Endodermal cell (in vitro differentiated cells): ENCODE measurements around the gene ATP2B3. TPM values are rescaled to one million over a fixed set of nuclear protein-coding genes. Genes with fewer than 3 reads are reported as not detected.

Source experiments
- DNase-seq: peaks from one replicate; pipeline ENCODE4 v3.0.0-alpha.2; 2017
- H3K27ac ChIP-seq: 2 replicates; pipeline ENCODE4 v1.5.1; 2013; ENCODE audit warnings: mild to moderate bottlenecking, low read depth, low read length, moderate library complexity
- H3K27me3 ChIP-seq: 2 replicates; pipeline ENCODE4 v1.6.1; 2013; ENCODE audit warnings: mild to moderate bottlenecking, low read length, moderate library complexity; ENCODE audit not compliant: insufficient read depth, control insufficient read depth, poor library complexity, severe bottlenecking
- H3K36me3 ChIP-seq: 2 replicates; pipeline ENCODE4 v1.7.0; 2013; ENCODE audit warnings: mild to moderate bottlenecking, low read length, moderate library complexity; ENCODE audit not compliant: control insufficient read depth, insufficient read depth
- H3K4me1 ChIP-seq: one replicate; pipeline ENCODE4 v1.7.0; 2013; ENCODE audit warnings: low read length; ENCODE audit not compliant: control insufficient read depth, insufficient read depth
- H3K4me3 ChIP-seq: 2 replicates; pipeline ENCODE4 v1.5.1; 2013; ENCODE audit warnings: mild to moderate bottlenecking, low read length, moderate library complexity
- H3K9ac ChIP-seq: 2 replicates; pipeline ENCODE4 v1.6.1; 2013; ENCODE audit warnings: mild to moderate bottlenecking, low read length, moderate library complexity; ENCODE audit not compliant: poor library complexity, severe bottlenecking; ENCODE audit errors: extremely low read depth
- H3K9me3 ChIP-seq: 2 replicates; pipeline ENCODE4 v1.6.1; 2013; ENCODE audit warnings: mild to moderate bottlenecking, low read length, moderate library complexity; ENCODE audit not compliant: control insufficient read depth
- H3K27ac Mint-ChIP-seq: 2 replicates; pipeline ENCODE4 v1.8.0; 2020; ENCODE audit warnings: mixed read lengths
- H3K27me3 Mint-ChIP-seq: 2 replicates; pipeline ENCODE4 v1.8.0; 2021; ENCODE audit warnings: mild to moderate bottlenecking, mixed read lengths; ENCODE audit not compliant: insufficient read depth
- H3K36me3 Mint-ChIP-seq: 2 replicates; pipeline ENCODE4 v1.8.0; 2020; ENCODE audit warnings: low read depth, mixed read lengths
- H3K4me1 Mint-ChIP-seq: 2 replicates; pipeline ENCODE4 v1.8.0; 2020; ENCODE audit warnings: mixed read lengths
- H3K4me3 Mint-ChIP-seq: 2 replicates; pipeline ENCODE4 v1.8.0; 2020; ENCODE audit warnings: mild to moderate bottlenecking, moderate library complexity, mixed read lengths
- H3K9me3 Mint-ChIP-seq: 2 replicates; pipeline ENCODE4 v1.8.0; 2020; ENCODE audit warnings: mild to moderate bottlenecking, mixed read lengths
- WGBS, 2 experiments: methylation state at CpG; one replicate each; pipeline versions ENCODE4 v1.1.5 to v1.1.7; 2013; ENCODE audit warnings: missing lambda C conversion rate in 2 of 2, mixed read lengths in 1 of 2; ENCODE audit not compliant: insufficient coverage in 1 of 2, insufficient read length in 1 of 2; 5-methylcytosine and 5-hydroxymethylcytosine counted together
- total RNA-seq, 2 donors: library from RNA; stranded (reverse); fragmentation: NEBNext Ultra II Directional in 1 of 2; extraction: Animal tissue kit (Norgen Biotek cat#: 25700) in 1 of 2; gene quantifications; 2 replicates in 1 of 2; 3 replicates in 1 of 2; pipeline ENCODE4 v1.2.1, GENCODE V29; 2021
- TF ChIP-seq, protein P1 (sequence below): fragments of 200-600 bp; sonication (generic); conservative IDR thresholded peaks from 2 replicates; pipeline ENCODE4 v1.5.0; 2021; ENCODE audit warnings: antibody characterized with exemption, mild to moderate bottlenecking

The ATP2B3 gene
- total RNA-seq, 2 donors from 2014 or later, result not detected

DNA sequence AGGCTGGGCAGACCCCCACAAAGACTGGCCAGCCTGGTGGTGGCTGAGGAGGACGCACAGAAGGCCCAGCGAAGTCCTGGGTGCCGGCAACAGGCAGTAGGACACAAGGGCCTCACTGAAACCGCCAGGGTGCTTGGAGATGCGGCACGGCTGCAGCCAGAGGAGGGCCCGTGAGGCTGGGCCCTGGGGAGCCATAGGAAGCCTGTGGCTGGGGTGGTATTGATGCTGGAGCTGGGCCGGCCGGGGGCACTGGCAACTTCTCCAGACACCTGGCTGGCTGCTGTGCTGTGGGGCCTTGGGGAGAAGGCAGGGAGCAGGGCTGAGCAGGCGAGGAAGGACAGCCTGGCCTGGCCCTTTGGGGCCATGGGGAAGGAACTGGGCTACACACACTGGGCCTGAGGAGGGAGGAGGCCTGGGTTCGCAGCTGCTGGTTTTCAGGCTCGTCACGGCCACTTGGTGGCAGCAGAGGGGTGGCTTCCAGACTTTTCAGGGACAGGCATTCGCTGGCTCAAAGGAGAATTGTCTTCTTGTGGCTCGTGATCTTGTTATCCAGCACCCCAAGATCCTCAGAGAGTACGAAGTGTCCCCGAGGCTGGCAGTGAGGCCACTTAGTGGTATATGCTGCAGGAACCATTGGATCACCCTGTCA is 37.2 kb downstream of the ATP2B3 start:
- 18 to 54% methylated on average over 5 to 17 of the region's 17 CpGs for WGBS, 2 experiments
- H3K27me3 Mint-ChIP-seq, result no peaks in the 10 kb centered on the region
- no peak overlapping the region for H3K9ac ChIP-seq

DNA sequence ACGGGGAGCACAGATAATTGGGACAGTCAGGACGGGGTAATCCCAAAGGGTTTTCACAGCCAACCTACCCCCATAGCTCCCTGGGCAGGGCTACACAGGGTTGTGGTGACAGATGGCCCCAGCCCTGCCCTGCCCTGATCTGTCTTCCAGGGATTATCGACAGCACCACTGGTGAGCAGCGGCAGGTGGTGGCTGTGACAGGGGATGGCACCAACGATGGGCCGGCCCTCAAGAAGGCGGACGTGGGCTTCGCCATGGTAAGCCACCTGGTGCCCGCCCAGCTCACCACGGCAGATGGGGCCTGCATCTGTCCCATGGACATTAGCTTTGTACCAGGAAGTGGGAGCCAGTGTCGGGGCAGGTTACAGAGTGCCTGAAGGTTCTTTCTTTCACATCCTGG is 39.3 kb downstream of the ATP2B3 start:
- Histone ChIP-seq H3K27me3 (no peaks in the 10 kb centered on the region), H3K4me1 (no peaks in the 10 kb centered on the region), H3K27ac (no peak overlapping the region), H3K9ac (no peak overlapping the region), H3K36me3 (no peaks in the 10 kb centered on the region), H3K9me3 (no peaks in the 10 kb centered on the region), H3K4me3 (no peak overlapping the region)
- Mint-ChIP-seq H3K36me3 (no peaks in the 10 kb centered on the region), H3K4me3 (no peak overlapping the region), H3K4me1 (no peaks in the 10 kb centered on the region), H3K9me3 (peaks cover 78% of the 10 kb centered on the region), H3K27me3 (no peaks in the 10 kb centered on the region), H3K27ac (no peak overlapping the region)
- TF ChIP-seq, protein P1, sequence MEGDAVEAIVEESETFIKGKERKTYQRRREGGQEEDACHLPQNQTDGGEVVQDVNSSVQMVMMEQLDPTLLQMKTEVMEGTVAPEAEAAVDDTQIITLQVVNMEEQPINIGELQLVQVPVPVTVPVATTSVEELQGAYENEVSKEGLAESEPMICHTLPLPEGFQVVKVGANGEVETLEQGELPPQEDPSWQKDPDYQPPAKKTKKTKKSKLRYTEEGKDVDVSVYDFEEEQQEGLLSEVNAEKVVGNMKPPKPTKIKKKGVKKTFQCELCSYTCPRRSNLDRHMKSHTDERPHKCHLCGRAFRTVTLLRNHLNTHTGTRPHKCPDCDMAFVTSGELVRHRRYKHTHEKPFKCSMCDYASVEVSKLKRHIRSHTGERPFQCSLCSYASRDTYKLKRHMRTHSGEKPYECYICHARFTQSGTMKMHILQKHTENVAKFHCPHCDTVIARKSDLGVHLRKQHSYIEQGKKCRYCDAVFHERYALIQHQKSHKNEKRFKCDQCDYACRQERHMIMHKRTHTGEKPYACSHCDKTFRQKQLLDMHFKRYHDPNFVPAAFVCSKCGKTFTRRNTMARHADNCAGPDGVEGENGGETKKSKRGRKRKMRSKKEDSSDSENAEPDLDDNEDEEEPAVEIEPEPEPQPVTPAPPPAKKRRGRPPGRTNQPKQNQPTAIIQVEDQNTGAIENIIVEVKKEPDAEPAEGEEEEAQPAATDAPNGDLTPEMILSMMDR, result no peak
- DNase-seq, result no peak
- WGBS, 2 experiments, result 89 to 98% methylated on average over 6 to 10 of the region's 12 CpGs

More for the DNA sequence above, 37.2 kb downstream of the ATP2B3 start:
- no peak overlapping the region for H3K27ac ChIP-seq
- peaks cover 82% of the 10 kb centered on the region for H3K9me3 Mint-ChIP-seq
- DNase-seq, result peak; percentile 89
- H3K4me3 Mint-ChIP-seq, result no peak overlapping the region
- no peaks in the 10 kb centered on the region for H3K9me3 ChIP-seq
- no peaks in the 10 kb centered on the region for H3K4me1 Mint-ChIP-seq
- no peaks in the 10 kb centered on the region for H3K36me3 ChIP-seq
- no peaks in the 10 kb centered on the region for H3K27me3 ChIP-seq
- no peak overlapping the region for H3K4me3 ChIP-seq
- H3K36me3 Mint-ChIP-seq, result no peaks in the 10 kb centered on the region
- no peak overlapping the region for H3K27ac Mint-ChIP-seq
- TF ChIP-seq, protein P1, result peak; percentile 75
- H3K4me1 ChIP-seq, result no peaks in the 10 kb centered on the region

DNA sequence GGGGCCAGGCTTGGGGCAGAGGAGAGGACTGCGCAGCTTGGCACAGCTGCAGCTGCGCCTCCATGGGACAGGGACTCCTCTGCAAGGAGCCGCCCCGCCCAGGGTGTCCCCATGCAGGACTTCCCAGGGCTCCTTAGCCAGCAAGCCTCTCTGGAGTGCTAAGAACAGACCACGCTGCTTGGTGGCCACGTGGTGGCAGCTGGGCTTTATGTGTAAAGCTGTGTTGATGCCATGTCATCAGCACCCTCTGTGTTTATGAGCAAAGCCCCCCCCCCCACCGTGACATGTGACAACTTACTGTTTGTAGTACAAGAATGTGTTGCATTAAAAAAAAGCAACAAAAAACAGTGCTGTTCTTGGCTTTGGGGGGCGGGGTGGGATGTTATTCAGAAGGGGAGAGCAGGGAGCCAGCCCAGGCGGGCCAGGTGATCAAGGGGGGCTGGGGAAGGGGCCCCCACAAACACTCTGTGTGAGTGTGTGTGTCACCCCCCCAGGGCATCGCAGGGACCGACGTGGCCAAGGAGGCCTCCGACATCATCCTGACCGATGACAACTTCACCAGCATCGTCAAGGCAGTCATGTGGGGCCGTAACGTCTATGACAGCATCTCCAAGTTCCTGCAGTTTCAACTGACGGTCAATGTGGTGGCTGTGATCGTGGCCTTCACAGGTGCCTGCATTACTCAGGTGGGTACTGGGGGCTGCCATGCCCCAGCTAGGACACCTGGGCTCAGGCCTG is 40.3 kb downstream of the ATP2B3 start:
- TF ChIP-seq, protein P1, result no peak
- Histone ChIP-seq H3K9ac (no peak overlapping the region), H3K9me3 (no peaks in the 10 kb centered on the region), H3K27me3 (no peaks in the 10 kb centered on the region), H3K27ac (no peak overlapping the region), H3K4me1 (no peaks in the 10 kb centered on the region), H3K36me3 (no peaks in the 10 kb centered on the region), H3K4me3 (no peak overlapping the region)
- Mint-ChIP-seq H3K36me3 (no peaks in the 10 kb centered on the region), H3K27ac (no peak overlapping the region), H3K4me3 (no peak overlapping the region), H3K9me3 (peaks cover 78% of the 10 kb centered on the region), H3K4me1 (no peaks in the 10 kb centered on the region), H3K27me3 (no peaks in the 10 kb centered on the region)
- DNase-seq, result no peak
- WGBS, 2 experiments, result 91 to 100% methylated on average over 1 to 18 of the region's 19 CpGs
